HepG2 (cell line): ENCODE data around the gene ITPK1. TPM values are rescaled to one million over a fixed set of nuclear protein-coding genes. Genes with fewer than 3 reads are reported as not detected.

Experiments used
- ATAC-seq: fragments of 200-7000 bp; cut with Tn5 transposase; 3 replicates; pipeline ENCODE4 v1.9.1; 2020; ENCODE audit warnings: mild to moderate bottlenecking, moderate library complexity
- BruUV-seq: library from RNA; stranded (reverse); fragments of 400-500 nt; replicated peaks from 2 replicates; lab custom pipeline; 2021; lab: Mats Ljungman, UMichigan
- CTCF ChIA-PET: fragments of 300-600 bp; formaldehyde crosslinking; extraction: SDS; loops from one replicate; lab custom pipeline; 2021; ENCODE audit warnings: low total read pairs, inconsistent platforms, low intra/inter-chr PET ratio; lab: Yijun Ruan, JAX
- POLR2A ChIA-PET: fragments of 350-600 bp; sonication (Branson Sonifier 250); formaldehyde crosslinking; loops from one replicate; lab custom pipeline; 2020; ENCODE audit warnings: antibody characterized with exemption, inconsistent platforms; lab: Yijun Ruan, JAX
- DNase-seq: peaks from one replicate; pipeline ENCODE4 v3.0.0-alpha.2; 2015; ENCODE audit warnings: low spot score
- FAIRE-seq: peaks from 3 replicates; lab custom pipeline; 2011; peaks lifted over from hg19 to GRCh38; lab: Jason Lieb, UNC
- H2AFZ ChIP-seq: one replicate; pipeline ENCODE4 v1.6.1; 2011; ENCODE audit warnings: low read length, inconsistent platforms
- H3K27ac ChIP-seq: fragments of 300-600 bp; 3 replicates; pipeline ENCODE4 v1.8.0; 2011; ENCODE audit warnings: mixed run types, mild to moderate bottlenecking, mixed read lengths, low read length, inconsistent platforms; ENCODE audit not compliant: insufficient read depth; ENCODE audit errors: extremely low read length
- H3K27me3 ChIP-seq, 2 experiments: fragments of 200-600 bp in 1 of 2; 2 replicates in 1 of 2; 3 replicates in 1 of 2; pipeline versions ENCODE4 v1.6.0 to v1.8.0; 2011; ENCODE audit warnings: low read length in 2 of 2, mild to moderate bottlenecking in 2 of 2, moderate library complexity in 2 of 2, inconsistent platforms in 1 of 2; ENCODE audit not compliant: insufficient read depth in 2 of 2, control insufficient read depth in 1 of 2
- H3K36me3 ChIP-seq, 2 experiments: fragments of 200-600 bp in 1 of 2; replicated peaks in 1 of 2; 2 replicates in 1 of 2; 3 replicates in 1 of 2; pipeline versions ENCODE4 v1.5.1 to v1.8.0; 2011; ENCODE audit warnings: low read length in 2 of 2, inconsistent platforms in 1 of 2; ENCODE audit not compliant: insufficient read depth in 2 of 2, control insufficient read depth in 1 of 2
- H3K4me1 ChIP-seq: 2 replicates; pipeline ENCODE4 v1.5.1; 2012; ENCODE audit warnings: low read length, inconsistent platforms; ENCODE audit not compliant: insufficient read depth
- H3K4me2 ChIP-seq: 2 replicates; pipeline ENCODE4 v1.6.0; 2011; ENCODE audit warnings: low read depth, low read length, inconsistent platforms
- H3K4me3 ChIP-seq, 3 experiments: fragments of 200-600 bp in 1 of 3; sonication (generic), shearing (Covaris generic) in 1 of 3; replicated peaks in 1 of 3; 2 replicates each; pipeline ENCODE4 v1.5.1; 2011 to 2016; ENCODE audit warnings: low read length in 3 of 3, inconsistent platforms in 2 of 3, low read depth in 2 of 3, mild to moderate bottlenecking in 2 of 3, control low read depth in 1 of 3, mixed read lengths in 1 of 3; ENCODE audit not compliant: insufficient read depth in 1 of 3
- H3K79me2 ChIP-seq: one replicate; pipeline ENCODE4 v1.6.1; 2011; ENCODE audit warnings: low read length, inconsistent platforms; ENCODE audit not compliant: insufficient read depth
- H3K9ac ChIP-seq: 2 replicates; pipeline ENCODE4 v1.6.0; 2011; ENCODE audit warnings: mild to moderate bottlenecking, low read depth, low read length, inconsistent platforms; ENCODE audit not compliant: insufficient read depth
- H3K9me3 ChIP-seq: 2 replicates; pipeline ENCODE4 v1.5.1; 2012; ENCODE audit warnings: mild to moderate bottlenecking, low read length
- H4K20me1 ChIP-seq: 2 replicates; pipeline ENCODE4 v1.6.0; 2011; ENCODE audit warnings: inconsistent platforms, mild to moderate bottlenecking, low read length, moderate library complexity; ENCODE audit not compliant: insufficient read depth
- RCOR2 ChIP-seq: IDR thresholded peaks from 2 replicates; pipeline ENCODE4 v1.6.1; 2016; ENCODE audit warnings: missing biosample characterization, missing genetic modification reagents
- TCF12 ChIP-seq, 2 experiments: fragments of 450-650 bp in 1 of 2; sonication (generic) in 1 of 2; formaldehyde crosslinking in 1 of 2; IDR thresholded peaks; 2 replicates each; pipeline versions ENCODE4 v1.6.1 to v1.8.0; 2017 to 2022; ENCODE audit warnings: antibody characterized with exemption in 1 of 2, mild to moderate bottlenecking in 1 of 2, missing genetic modification reagents in 1 of 2, moderate library complexity in 1 of 2
- THRA ChIP-seq: sonication (generic); formaldehyde crosslinking; IDR thresholded peaks from 2 replicates; pipeline ENCODE4 v1.4.0; 2020; ENCODE audit warnings: missing genetic modification reagents, borderline replicate concordance
- ZMYM4 ChIP-seq: sonication (generic); formaldehyde crosslinking; IDR thresholded peaks from 2 replicates; pipeline ENCODE4 v1.8.1; 2023; ENCODE audit warnings: mild to moderate bottlenecking, missing genetic modification reagents
- ZNF138 ChIP-seq: sonication (generic); formaldehyde crosslinking; IDR thresholded peaks from 2 replicates; pipeline ENCODE4 v1.5.0; 2020; ENCODE audit warnings: mild to moderate bottlenecking, low read depth, missing genetic modification reagents
- ZNF367 ChIP-seq: sonication (generic); formaldehyde crosslinking; IDR thresholded peaks from 2 replicates; pipeline ENCODE4 v1.4.0; 2020; ENCODE audit warnings: missing genetic modification reagents, borderline replicate concordance
- ZNF605 ChIP-seq: sonication (generic); formaldehyde crosslinking; IDR thresholded peaks from 2 replicates; pipeline ENCODE4 v1.8.0; 2022; ENCODE audit warnings: mild to moderate bottlenecking, missing genetic modification reagents
- ZSCAN25 ChIP-seq: sonication (generic); formaldehyde crosslinking; IDR thresholded peaks from 2 replicates; pipeline ENCODE4 v1.8.0; 2022; ENCODE audit warnings: mild to moderate bottlenecking, missing genetic modification reagents
- WGBS: methylation state at CpG from one replicate; pipeline ENCODE4 v1.1.6; 2017; ENCODE audit warnings: low lambda C conversion rate; 5-methylcytosine and 5-hydroxymethylcytosine counted together
- in situ Hi-C: cut with HindIII; loops from 2 replicates; pipeline ENCODE4 v1.10.0; 2017; ENCODE audit warnings: low pct_unique_long_range_greater_than_20kb; ENCODE audit not compliant: extremely low pct_ligation_motif_present
- intact Hi-C: fragments of 100-400 bp; cut with micrococcal nuclease; formaldehyde crosslinking; loops from one replicate; pipeline ENCODE4 v1.10.0; 2022; ENCODE audit not compliant: unreplicated experiment
- polyA plus RNA-seq, 8 experiments: library from polyadenylated mRNA; depleted of rRNA in 3 of 8; stranded (reverse) in 7 of 8; unstranded in 1 of 8; fragments of >200 nt; fragmentation: Illumina TruSeq in 4 of 8; extraction: Trizol in 4 of 8; gene quantifications; 2 replicates each; pipeline versions ENCODE4 v1.2.1 to v1.2.3, GENCODE V29; 2011 to 2016; ENCODE audit warnings: low read depth in 4 of 8, missing spikeins in 1 of 8, mixed read lengths in 1 of 8; ENCODE audit not compliant: insufficient read depth in 1 of 8
- total RNA-seq, 5 experiments: library from RNA; depleted of rRNA; stranded (reverse); fragments of >200 nt; fragmentation: Illumina TruSeq; extraction: Trizol; gene quantifications; 2 replicates each; pipeline ENCODE4 v1.2.3, GENCODE V29; 2016; ENCODE audit warnings: low read depth in 1 of 5

The ITPK1 gene
- total and polyA plus RNA-seq, 2 of the 13 experiments (the other 11 are each of a cell fraction or from before 2014, with no cell fraction given), result 20.5 to 47.5 TPM

- no peak for TF ChIP-seq RCOR2 (CRISPR knock-in tag)
- no peak for TF ChIP-seq ZSCAN25
- TF ChIP-seq ZNF367 (CRISPR knock-in tag), result no peak
- no peak for TF ChIP-seq ZNF605 (CRISPR knock-in tag)
These were observed 36.9 kb downstream of the ITPK1 start (continued) for GRCh38 chr14:93078870-93079269.

- Histone ChIP-seq H3K79me2 (no peaks in the 10 kb centered on the region), H3K36me3 (0 out of 5 replicates have a peak, but pooled peaks cover 0 to 3% of the 10 kb centered on the region in 2 experiments), H3K4me3 (no peak overlapping the region), H3K27ac (no peak overlapping the region), H4K20me1 (no peaks in the 10 kb centered on the region), H3K9me3 (no peaks in the 10 kb centered on the region), H3K4me2 (no peak overlapping the region), H2AFZ (no peak overlapping the region), H3K4me1 (peaks cover 38% of the 10 kb centered on the region), H3K27me3 (no peaks in the 10 kb centered on the region), H3K9ac (no peak overlapping the region)
- BruUV-seq, result no TSS peak
- in situ Hi-C loops (no loop called here), intact Hi-C loops (no loop called here)
- no peak for FAIRE-seq
- CTCF ChIA-PET, result no interaction called here
- WGBS, result 97% methylated on average over 10 of the region's 10 CpGs
- TF ChIP-seq ZNF138 (CRISPR knock-in tag) (no peak), TCF12 (IDR thresholded peaks at IDR 0.05) (no peak), TCF12 (CRISPR knock-in tag; IDR thresholded peaks at IDR 0.05) (no peak), ZMYM4 (no peak), THRA (CRISPR knock-in tag) (no peak)
- DNase-seq, result no peak
- POLR2A ChIA-PET, result no interaction called here
- no peak for ATAC-seq
These were observed 39.0 kb downstream of the ITPK1 start for GRCh38 chr14:93076755-93077154.
